Lung (tissue), 12 donors: ENCODE data around the gene RAB11B. TPM values are rescaled to one million over a fixed set of nuclear protein-coding genes. Genes with fewer than 3 reads are reported as not detected.

ENCODE experiments used
- ATAC-seq: fragments of 200-7000 bp; cut with Tn5 transposase; one replicate; pipeline ENCODE4 v1.9.1; 2020; ENCODE audit warnings: moderate number of reproducible peaks; ENCODE audit not compliant: insufficient read depth, low FRiP score
- DNase-seq, 3 donors: peaks; one replicate each; pipeline ENCODE4 v3.0.0-alpha.2; 2013 to 2017
- H3K27ac ChIP-seq, 2 donors: one replicate each; pipeline ENCODE4 v1.5.1; 2013; ENCODE audit warnings: mild to moderate bottlenecking in 2 of 2, moderate library complexity in 2 of 2, control low read depth in 1 of 2, inconsistent platforms in 1 of 2, low read depth in 1 of 2, low read length in 1 of 2
- H3K27me3 ChIP-seq, 3 donors: one replicate each; pipeline ENCODE4 v1.5.1; 2013; ENCODE audit warnings: low read length in 2 of 3; ENCODE audit not compliant: control insufficient read depth in 3 of 3, insufficient read depth in 3 of 3
- H3K36me3 ChIP-seq, 4 donors: one replicate each; pipeline ENCODE4 v1.5.1; 2013; ENCODE audit warnings: low read length in 4 of 4, mild to moderate bottlenecking in 1 of 4, moderate library complexity in 1 of 4; ENCODE audit not compliant: control insufficient read depth in 4 of 4, insufficient read depth in 4 of 4
- H3K4me1 ChIP-seq, 5 donors: one replicate each; pipeline ENCODE4 v1.5.1; 2013; ENCODE audit warnings: low read length in 5 of 5, mild to moderate bottlenecking in 2 of 5, moderate library complexity in 1 of 5; ENCODE audit not compliant: control insufficient read depth in 5 of 5, insufficient read depth in 5 of 5
- H3K4me3 ChIP-seq: one replicate; pipeline ENCODE4 v1.5.1; 2013; ENCODE audit warnings: mild to moderate bottlenecking, control low read depth, moderate library complexity
- H3K9ac ChIP-seq, 2 donors: one replicate each; pipeline ENCODE4 v1.5.1; 2013; ENCODE audit warnings: low read length in 2 of 2, control low read depth in 1 of 2; ENCODE audit not compliant: insufficient read depth in 1 of 2
- H3K9me3 ChIP-seq, 4 donors: one replicate each; pipeline ENCODE4 v1.5.1; 2013; ENCODE audit warnings: low read length in 3 of 4, mild to moderate bottlenecking in 1 of 4, moderate library complexity in 1 of 4; ENCODE audit not compliant: control insufficient read depth in 4 of 4, insufficient read depth in 3 of 4
- WGBS, 2 donors: extraction: QIAGEN DNeasy Blood & Tissue Kit; methylation state at CpG; one replicate each; pipeline ENCODE4 v1.1.7; 2013; 5-methylcytosine and 5-hydroxymethylcytosine counted together
- polyA plus RNA-seq, 2 donors: library from polyadenylated mRNA; stranded (reverse); fragments of 200-250 nt; gene quantifications; one replicate each; pipeline ENCODE4 v1.2.1, GENCODE V29; 2013
- total RNA-seq, 2 donors: library from RNA; depleted of rRNA in 1 of 2; stranded (reverse); fragments of >200 nt in 1 of 2; gene quantifications; one replicate each; pipeline ENCODE4 v1.2.1, GENCODE V29; 2014 to 2021
- TF ChIP-seq, protein P1 (sequence below): IDR thresholded peaks from 2 replicates; pipeline ENCODE4 v1.5.1; 2012; ENCODE audit warnings: mild to moderate bottlenecking; ENCODE audit errors: control extremely low read depth, extremely low read depth
- donor health status: control.
- donor health status: control.
- donor health status: Bipolar disorder and iron deficiency.
- donor health status: healthy.
- donor health status: DM: yes; HTN: yes; CAD: no.

The RAB11B gene
- total and polyA plus RNA-seq, 4 donors = 91.1 to 148 (median 121) TPM

GRCh38 chr19:8367327-8368001, 22.7 kb upstream of the RAB11B start:
- TF ChIP-seq, protein P1, sequence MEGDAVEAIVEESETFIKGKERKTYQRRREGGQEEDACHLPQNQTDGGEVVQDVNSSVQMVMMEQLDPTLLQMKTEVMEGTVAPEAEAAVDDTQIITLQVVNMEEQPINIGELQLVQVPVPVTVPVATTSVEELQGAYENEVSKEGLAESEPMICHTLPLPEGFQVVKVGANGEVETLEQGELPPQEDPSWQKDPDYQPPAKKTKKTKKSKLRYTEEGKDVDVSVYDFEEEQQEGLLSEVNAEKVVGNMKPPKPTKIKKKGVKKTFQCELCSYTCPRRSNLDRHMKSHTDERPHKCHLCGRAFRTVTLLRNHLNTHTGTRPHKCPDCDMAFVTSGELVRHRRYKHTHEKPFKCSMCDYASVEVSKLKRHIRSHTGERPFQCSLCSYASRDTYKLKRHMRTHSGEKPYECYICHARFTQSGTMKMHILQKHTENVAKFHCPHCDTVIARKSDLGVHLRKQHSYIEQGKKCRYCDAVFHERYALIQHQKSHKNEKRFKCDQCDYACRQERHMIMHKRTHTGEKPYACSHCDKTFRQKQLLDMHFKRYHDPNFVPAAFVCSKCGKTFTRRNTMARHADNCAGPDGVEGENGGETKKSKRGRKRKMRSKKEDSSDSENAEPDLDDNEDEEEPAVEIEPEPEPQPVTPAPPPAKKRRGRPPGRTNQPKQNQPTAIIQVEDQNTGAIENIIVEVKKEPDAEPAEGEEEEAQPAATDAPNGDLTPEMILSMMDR = no peak
- peak overlapping the region in 1 of 2 donors; percentile 66 for H3K27ac ChIP-seq
- no peak overlapping the region for H3K9ac ChIP-seq
- H3K27me3 ChIP-seq = peaks cover 0 to 4% (median 0%) of the 10 kb centered on the region in 3 donors
- ATAC-seq = no peak
- DNase-seq = peak; percentile 99 to 100 (median 99)
- H3K36me3 ChIP-seq = peaks cover 0 to 3% (median 1%) of the 10 kb centered on the region in 4 donors
- H3K4me3 ChIP-seq = no peak overlapping the region
- WGBS, 2 donors = 18 to 19% methylated on average over 23 of the region's 23 CpGs
- H3K9me3 ChIP-seq = no peaks in the 10 kb centered on the region
- H3K4me1 ChIP-seq = peaks cover 5 to 45% (median 25%) of the 10 kb centered on the region in 5 donors

GRCh38 chr19:8370176-8371010, 19.8 kb upstream of the RAB11B start:
- Histone ChIP-seq H3K27me3 (peaks cover 0 to 2% (median 0%) of the 10 kb centered on the region in 3 donors), H3K36me3 (peaks cover 2 to 8% (median 5%) of the 10 kb centered on the region in 4 donors), H3K9me3 (no peaks in the 10 kb centered on the region), H3K27ac (no peak overlapping the region), H3K9ac (no peak overlapping the region), H3K4me3 (no peak overlapping the region), H3K4me1 (peaks cover 5 to 32% (median 18%) of the 10 kb centered on the region in 5 donors)
- TF ChIP-seq, protein P1 = no peak
- WGBS, 2 donors = 87 to 88% methylated on average over 19 of the region's 19 CpGs
- DNase-seq (peak in 1 of 3 donors; percentile 27), ATAC-seq (no peak)

GRCh38 chr19:8371011-8371804, 19.0 kb upstream of the RAB11B start:
- TF ChIP-seq, protein P1 = no peak
- DNase-seq (no peak), ATAC-seq (no peak)
- H3K36me3 ChIP-seq = peaks cover 2 to 8% (median 5%) of the 10 kb centered on the region in 4 donors
- H3K9me3 ChIP-seq = no peaks in the 10 kb centered on the region
- WGBS, 2 donors = 80 to 83% methylated on average over 28 of the region's 28 CpGs
- H3K9ac ChIP-seq = no peak overlapping the region
- no peak overlapping the region for H3K4me3 ChIP-seq
- no peak overlapping the region for H3K27ac ChIP-seq
- peaks cover 0 to 2% (median 0%) of the 10 kb centered on the region in 3 donors for H3K27me3 ChIP-seq
- H3K4me1 ChIP-seq = peaks cover 5 to 31% (median 17%) of the 10 kb centered on the region in 5 donors
